HG02938 (cell line): ENCODE results near the gene DDX11.
A peak's percentile ranks its signal among the peaks of the same experiment; 100 is the strongest.
"Not testable (repeated sequence)": the region's sequence is repeated elsewhere in the genome, so short reads cannot be mapped to it uniquely, and the experiment has no call there.

Source experiments
- ATAC-seq: cut with Tn5 transposase; IDR thresholded peaks from one replicate; pipeline ENCODE4 v1.9.1; 2021; ENCODE audit warnings: mild to moderate bottlenecking, moderate library complexity; ENCODE audit not compliant: unreplicated experiment

Gene DDX11

DNA sequence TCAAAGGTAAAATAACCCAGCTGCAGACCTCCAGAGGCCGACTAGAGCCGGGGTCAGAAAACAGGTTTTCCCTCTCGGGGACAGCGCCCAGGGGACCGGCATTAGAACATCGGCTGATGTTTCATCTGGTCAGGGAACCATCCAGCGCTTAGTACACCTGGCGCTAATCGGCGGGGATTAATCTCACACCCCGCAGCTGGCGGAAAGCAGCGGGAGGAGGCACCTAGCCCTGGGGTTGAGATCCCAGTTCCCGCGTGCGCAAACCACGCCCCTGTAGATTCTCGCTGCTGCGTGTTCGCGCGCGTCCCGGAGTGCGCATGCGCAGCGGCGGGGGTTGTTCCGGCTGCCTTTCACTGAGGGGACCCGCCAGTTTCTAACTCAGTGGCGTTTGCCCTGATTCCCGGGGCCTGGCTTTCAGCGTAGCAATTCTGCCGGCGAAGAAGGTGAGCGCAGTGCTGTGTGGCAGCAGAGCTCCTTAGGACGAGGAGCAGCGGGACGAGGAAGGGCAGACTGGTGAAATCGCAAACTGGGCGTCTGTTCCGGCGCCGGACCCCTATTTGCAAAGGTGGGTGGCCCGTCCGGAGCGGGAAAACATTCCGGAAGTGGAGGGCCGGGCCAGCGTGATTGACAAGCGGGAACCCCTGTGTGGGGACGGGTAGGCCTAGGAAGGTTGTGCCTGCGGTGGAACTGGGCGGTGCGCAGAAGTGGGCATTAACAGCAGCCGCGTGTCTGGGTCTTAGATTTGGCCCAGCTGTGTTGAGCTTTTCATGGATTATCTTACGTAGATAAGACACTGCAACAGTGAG is at the start of gene DDX11:
TSS of gene DDX11 (plus strand) at position 334 of the 806 bp plus-strand sequence. CDS start 4,534 bp downstream, outside the sequence.
- peak; percentile 90 for ATAC-seq

- ATAC-seq: no peak
These were observed 47.5 kb upstream of the DDX11 start for GRCh38 chr12:31026202-31026601.

- ATAC-seq: not testable (repeated sequence)
These were observed 46.7 kb upstream of the DDX11 start for GRCh38 chr12:31027006-31027405.

DNA sequence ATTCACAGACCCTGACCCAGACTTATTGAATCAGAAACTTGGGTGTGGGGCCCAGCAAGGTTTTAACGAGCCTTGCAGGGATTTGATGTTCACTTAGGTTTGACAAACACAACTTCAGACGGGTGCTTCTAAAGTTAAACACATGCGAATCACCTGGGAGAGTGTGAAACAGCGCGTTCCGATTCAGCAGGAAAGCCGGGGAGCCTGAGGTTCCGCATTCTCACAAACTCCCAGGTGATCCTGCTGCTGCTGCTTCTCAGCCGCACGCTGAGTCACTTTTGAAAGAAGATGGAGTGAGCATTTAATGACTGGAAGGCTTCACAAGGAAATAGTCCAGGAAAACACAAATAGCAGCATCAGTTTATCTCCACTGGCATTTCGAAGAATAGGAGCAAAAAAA is 44.2 kb upstream of the DDX11 start:
- no peak for ATAC-seq

GRCh38 chr12:31029916-31030562 is 43.6 kb upstream of the DDX11 start:
- no peak for ATAC-seq

DNA sequence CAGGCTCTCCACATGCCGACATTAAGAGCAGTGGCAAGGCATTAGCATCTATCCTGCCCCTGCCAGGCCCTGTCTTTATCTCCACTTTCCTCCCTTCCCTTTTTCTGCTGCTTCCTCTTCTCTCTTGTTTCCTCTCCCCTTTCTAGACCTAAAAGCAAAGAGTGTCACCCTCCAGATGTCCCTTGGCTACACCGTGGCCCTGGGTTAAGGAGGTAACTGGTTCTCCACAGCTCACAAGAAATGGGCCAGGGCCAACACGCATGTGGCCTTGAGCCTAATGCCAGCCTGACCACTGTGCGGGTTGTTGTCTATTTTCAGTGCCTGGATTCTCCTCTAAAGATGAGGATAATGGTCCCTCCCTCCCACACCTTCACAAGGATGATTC is 41.7 kb upstream of the DDX11 start:
- ATAC-seq: no peak

DNA sequence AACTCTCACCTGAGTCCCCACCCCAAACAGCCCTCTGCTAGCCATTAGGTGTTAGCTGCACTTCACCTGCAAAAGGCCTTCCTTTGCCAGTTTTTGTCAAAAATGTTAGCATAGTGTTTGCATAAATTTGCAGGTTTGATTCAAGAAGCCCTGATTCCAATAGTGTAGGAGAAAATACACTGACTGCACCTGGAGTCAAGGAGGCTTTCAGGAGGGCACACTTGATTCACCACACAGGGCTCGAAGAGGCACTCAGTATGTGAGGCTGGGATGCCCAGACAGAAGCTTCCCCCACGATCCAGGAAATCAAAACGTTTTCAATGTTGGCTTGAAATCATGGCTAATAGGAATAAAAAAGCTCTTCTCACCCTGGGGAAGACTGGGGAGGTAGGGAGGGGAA is 40.5 kb upstream of the DDX11 start:
- no peak for ATAC-seq

DNA sequence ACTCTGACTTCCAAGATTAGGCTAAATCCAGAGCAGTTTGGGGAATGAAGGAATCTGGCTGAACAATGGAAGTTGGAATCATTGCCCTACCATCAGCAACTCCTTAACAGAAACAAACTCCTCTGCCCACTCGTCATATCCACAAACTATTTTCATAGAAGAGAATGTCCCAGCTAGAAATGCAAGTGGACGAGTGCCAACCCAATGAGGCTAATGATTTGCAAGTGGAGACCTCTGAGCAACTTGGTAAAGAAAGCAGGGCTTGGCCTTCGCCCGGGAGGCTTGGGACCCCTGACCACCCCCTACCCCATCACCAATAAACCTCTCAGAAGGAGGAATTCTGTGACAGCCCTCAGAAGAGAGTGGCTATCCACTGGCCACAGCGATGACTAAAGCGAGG is 40.0 kb upstream of the DDX11 start:
- ATAC-seq: no peak

DNA sequence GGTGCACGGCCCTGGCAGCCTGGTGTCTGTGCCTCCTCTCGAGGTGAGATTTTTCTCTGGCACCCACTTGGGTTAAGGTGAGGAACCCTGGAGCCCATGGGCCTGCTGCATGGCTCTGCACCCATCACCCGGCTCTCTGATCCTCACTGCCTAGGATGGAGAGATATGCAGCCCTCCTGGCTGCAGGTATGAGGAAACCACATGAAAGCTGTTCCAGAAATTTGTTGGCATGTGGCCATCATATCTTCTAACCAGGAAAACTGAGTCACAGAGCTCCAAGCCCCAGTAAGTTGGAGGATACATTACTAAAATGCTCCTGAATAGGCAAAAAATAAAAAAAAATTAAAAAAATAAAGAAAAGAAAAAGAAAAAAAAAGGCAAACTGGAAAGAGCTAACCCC is 39.3 kb upstream of the DDX11 start:
- no peak for ATAC-seq

GRCh38 chr12:31035226-31035625 is 38.4 kb upstream of the DDX11 start:
- no peak for ATAC-seq

DNA sequence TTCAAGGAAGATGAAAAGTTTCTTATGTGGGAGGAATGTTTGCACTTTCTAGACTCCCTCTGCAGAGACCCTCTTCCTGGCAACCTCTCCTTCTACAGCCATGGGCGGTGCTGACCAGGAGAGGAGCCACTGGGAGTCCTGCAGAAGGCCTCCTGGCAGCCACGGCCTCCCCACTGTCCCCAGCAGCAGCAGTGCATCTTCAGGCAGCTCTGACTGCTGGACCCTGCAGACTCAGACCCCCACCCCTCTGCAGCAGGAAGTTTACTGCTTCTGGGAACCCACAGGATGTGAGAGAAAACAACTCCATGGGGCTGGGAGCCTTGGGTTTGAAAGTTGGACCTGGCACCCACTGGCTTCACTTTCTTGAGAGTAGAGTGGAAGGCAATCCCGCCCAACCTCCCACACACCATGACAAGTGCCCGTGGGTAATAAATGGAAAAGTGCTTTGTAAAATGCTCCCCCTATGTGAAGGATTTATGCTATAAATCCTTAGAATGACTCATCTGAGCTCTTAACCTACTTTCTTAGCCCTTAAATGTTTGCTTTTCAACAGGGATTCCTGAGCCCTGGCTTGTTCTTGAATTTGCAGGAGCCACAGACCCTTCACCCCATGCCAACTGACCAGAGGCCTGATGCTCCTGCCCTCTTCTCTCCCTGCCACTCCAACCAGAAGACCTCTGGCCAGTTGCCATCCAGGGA is 37.5 kb upstream of the DDX11 start:
- no peak for ATAC-seq

DNA sequence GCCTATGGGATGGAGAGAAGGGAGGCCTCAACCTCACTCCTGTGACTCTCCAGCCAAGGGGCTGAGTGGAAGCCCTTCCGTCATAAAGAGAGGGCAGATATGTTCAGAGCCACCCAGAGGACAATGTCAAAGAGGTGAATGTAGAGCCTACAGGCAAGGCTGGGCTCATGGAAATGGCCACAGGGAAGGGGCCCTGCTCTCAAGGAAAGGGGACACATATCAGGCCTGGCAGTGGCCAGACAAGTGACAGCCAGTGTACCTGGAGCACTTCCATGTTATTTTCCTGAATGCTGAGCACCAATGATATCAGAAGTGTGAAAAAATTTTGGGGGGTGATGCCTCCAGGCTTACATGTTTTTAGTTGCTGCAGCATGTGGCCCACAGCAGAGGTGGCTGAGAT is 36.6 kb upstream of the DDX11 start:
- ATAC-seq: no peak

DNA sequence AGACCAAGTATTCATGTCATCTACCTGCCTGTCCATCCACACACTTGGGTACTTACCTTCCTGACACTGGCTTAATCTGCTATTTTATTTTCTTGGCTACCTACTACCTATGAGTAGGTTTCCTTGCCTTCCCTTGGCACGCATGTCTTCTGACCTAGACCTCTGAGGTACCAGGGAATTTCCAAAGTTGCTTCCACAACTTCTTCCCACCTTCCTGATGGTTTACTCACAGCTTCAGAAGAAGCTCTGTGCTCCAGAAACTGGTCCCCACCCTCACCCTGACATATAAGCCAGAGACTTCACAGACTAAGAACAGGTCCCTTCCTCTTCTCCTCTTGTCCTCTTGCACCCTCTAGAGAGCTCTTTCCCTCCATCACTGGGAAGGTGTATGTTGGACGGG is 35.7 kb upstream of the DDX11 start:
- no peak for ATAC-seq

- no peak for ATAC-seq
These were observed 32.6 kb upstream of the DDX11 start for GRCh38 chr12:31041033-31041564.

DNA sequence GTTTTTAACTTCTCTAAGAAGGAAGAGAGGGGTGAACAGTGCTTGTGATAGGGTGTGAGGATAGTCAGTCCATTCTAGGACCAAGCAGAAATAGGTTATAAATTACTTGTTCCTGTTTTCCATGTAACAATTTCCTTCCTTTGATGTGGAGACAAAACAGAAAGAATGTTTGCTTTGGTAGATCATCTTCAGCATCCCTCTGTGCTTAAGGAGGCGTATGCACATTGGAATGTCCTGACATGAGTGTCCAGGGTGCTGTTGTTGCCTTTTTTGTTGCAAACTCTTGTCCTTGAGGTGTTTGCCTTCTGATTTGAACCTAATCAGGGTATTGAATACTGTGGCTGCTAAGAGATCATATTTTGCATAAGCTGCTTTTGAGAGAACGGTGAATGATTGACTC is 23.5 kb upstream of the DDX11 start:
- not testable (repeated sequence) for ATAC-seq

- not testable (repeated sequence) for ATAC-seq
These were observed 23.1 kb upstream of the DDX11 start for GRCh38 chr12:31050548-31050947.

DNA sequence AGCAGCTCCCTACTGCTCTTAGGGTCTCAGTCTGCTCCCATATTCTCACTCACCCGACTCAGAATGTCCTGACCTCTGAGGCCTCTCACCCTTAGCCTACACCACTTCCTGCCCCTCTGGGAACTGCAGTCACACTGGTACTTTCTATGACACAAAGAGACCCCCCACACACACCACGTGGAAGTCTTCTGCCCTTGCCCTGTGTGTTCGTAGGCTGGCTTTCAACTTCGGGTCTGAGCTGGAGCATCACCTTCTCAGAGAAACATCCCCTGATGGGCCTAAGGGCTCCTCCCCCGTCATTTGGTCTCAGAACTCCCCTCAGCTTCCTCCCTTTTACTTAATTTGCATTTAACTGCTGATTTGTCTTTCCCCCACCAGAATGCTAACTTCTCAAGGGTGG is 22.0 kb upstream of the DDX11 start:
- peak; percentile 63 for ATAC-seq

GRCh38 chr12:31052121-31052520 is 21.5 kb upstream of the DDX11 start:
- not testable (repeated sequence) for ATAC-seq

DNA sequence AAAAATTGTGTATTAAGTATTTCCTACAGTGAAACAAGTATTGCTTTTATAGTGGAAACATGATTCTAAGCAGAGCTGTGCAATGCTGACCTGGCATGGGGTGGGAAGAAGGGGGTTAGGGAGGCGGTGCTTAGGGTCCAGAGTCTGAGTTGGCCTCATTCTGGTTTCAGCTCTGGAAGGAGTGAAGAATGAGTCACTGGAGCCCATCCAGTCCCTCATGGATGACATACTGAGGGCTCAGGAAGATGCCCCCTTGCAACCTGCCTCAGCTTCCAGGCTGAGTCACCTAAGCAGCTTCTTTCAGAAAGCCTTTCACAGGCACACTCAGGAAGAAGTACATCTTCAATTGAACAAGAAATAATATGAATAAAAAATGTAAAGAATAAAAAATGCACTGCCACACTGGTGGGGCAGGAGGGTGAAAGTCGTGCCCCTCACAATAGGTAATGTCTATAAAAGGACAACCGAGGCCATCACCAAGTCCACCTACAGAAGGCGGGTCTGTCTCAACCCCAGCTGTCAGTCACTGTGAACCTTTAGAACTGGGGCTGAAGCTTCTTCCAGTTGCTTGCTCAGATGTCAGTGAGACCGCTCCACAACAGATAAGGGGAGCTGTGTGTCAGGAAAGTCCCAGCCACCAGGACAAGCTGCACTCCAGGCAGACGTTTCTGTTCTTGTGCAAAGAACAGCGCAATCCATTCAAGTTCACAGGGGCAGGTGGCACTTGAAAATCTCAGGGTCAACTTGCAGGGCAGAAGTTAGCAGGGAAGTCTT is 20.8 kb upstream of the DDX11 start:
- ATAC-seq: not testable (repeated sequence)

DNA sequence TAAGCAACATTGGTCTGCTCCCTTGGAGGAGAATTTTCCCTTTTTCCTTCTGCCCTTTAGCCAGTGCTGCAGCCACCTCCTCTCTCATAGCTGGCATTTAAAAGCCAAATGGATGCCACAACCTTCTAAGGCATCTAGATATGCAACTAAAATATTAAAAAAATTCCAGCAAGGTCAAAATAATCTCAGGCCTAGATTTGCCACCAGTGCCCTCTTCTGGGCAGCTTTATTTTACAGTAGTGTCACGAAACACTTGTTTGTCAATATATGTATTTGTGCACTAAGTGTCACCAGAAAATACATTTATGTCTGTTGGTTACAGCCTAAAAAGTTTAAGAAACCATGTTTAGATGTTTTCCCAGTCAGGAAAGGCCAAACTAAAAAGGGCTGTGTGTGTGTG is 19.7 kb upstream of the DDX11 start:
- not testable (repeated sequence) for ATAC-seq

DNA sequence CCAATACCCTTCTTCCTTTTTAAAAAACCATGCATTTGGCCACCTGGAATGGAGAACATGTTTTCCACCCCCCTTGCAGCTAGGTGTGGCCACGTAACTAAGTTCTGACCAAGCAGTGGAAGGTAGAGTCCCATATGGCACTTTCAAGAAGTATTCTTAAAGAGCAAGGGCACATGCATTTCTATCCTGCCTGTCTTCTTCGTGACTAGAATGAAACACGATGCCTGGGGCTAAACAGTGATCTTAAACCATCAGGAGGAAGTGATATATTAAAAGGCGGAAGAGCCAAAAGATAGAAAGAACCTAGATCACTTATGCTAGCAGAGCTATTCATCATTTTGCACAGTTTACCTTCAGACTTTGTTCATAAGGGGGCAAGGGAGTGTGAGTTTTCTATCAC is 16.0 kb upstream of the DDX11 start:
- no peak for ATAC-seq
